Caco-2 (cell line): ENCODE data around the gene LRMDA. TPM values are rescaled to one million over a fixed set of nuclear protein-coding genes. Genes with fewer than 3 reads are reported as not detected.

Experiments used
- BruUV-seq: library from RNA; stranded (reverse); fragments of 400-500 nt; replicated peaks from 2 replicates; lab custom pipeline; 2021; lab: Mats Ljungman, UMichigan
- CTCF ChIA-PET: fragments of 300-600 bp; sonication (Branson Sonifier 250); formaldehyde crosslinking; loops from one replicate; lab custom pipeline; 2022; ENCODE audit warnings: antibody characterized with exemption; lab: Charles Lee
- POLR2A ChIA-PET: fragments of 300-600 bp; sonication (Branson Sonifier 250); formaldehyde crosslinking; loops from one replicate; lab custom pipeline; 2022; ENCODE audit warnings: antibody characterized with exemption; lab: Charles Lee
- DNase-seq, 2 experiments: peaks; one replicate each; pipeline versions ENCODE4 v3.0.0 to v3.0.0-alpha.2; 2020 to 2022
- H3K27me3 ChIP-seq: replicated peaks from 2 replicates; pipeline ENCODE4 v1.6.0; 2011; ENCODE audit warnings: low read length; ENCODE audit not compliant: control insufficient read depth, insufficient read depth
- H3K36me3 ChIP-seq: 2 replicates; pipeline ENCODE4 v1.5.1; 2011; ENCODE audit warnings: low read length; ENCODE audit not compliant: control insufficient read depth, insufficient read depth
- H3K4me1 ChIP-seq: fragments of 250-450 bp; sonication (Bioruptor Pico); 2 replicates; pipeline ENCODE4 v1.5.1; 2020; ENCODE audit warnings: mild to moderate bottlenecking
- H3K4me3 ChIP-seq: 2 replicates; pipeline ENCODE4 v1.5.1; 2011; ENCODE audit warnings: low read depth, mild to moderate bottlenecking, control low read depth, low read length
- H3K9me3 ChIP-seq: fragments of 250-450 bp; sonication (Bioruptor Pico); 2 replicates; pipeline ENCODE4 v1.5.1; 2020; ENCODE audit warnings: mild to moderate bottlenecking, moderate library complexity
- H3K27ac Mint-ChIP-seq: one replicate; pipeline ENCODE4 v1.8.0; 2022; ENCODE audit warnings: mixed read lengths; ENCODE audit not compliant: unreplicated experiment
- H3K27me3 Mint-ChIP-seq: one replicate; pipeline ENCODE4 v1.8.0; 2022; ENCODE audit warnings: mixed read lengths; ENCODE audit not compliant: insufficient read depth, unreplicated experiment
- H3K36me3 Mint-ChIP-seq: one replicate; pipeline ENCODE4 v1.8.0; 2022; ENCODE audit warnings: mild to moderate bottlenecking, mixed read lengths; ENCODE audit not compliant: insufficient read depth, unreplicated experiment
- H3K4me1 Mint-ChIP-seq: one replicate; pipeline ENCODE4 v1.8.0; 2022; ENCODE audit warnings: low read depth, mixed read lengths; ENCODE audit not compliant: unreplicated experiment
- H3K4me3 Mint-ChIP-seq: one replicate; pipeline ENCODE4 v1.8.0; 2022; ENCODE audit warnings: mild to moderate bottlenecking, moderate library complexity, mixed read lengths; ENCODE audit not compliant: unreplicated experiment
- H3K9me3 Mint-ChIP-seq: one replicate; pipeline ENCODE4 v1.8.0; 2022; ENCODE audit warnings: mixed read lengths; ENCODE audit not compliant: unreplicated experiment
- CTCF ChIP-seq, 2 experiments: fragments of 200-600 bp in 1 of 2; IDR thresholded peaks; 1 replicate in 1 of 2; 2 replicates in 1 of 2; pipeline versions ENCODE4 v1.5.1 to v1.8.0; 2011 to 2022; ENCODE audit warnings: antibody characterized with exemption in 1 of 2, control low read depth in 1 of 2, inconsistent platforms in 1 of 2, low read depth in 1 of 2, low read length in 1 of 2, mild to moderate bottlenecking in 1 of 2, moderate library complexity in 1 of 2; ENCODE audit not compliant: insufficient read depth in 1 of 2, severe bottlenecking in 1 of 2, unreplicated experiment in 1 of 2
- intact Hi-C: fragments of 100-400 bp; cut with micrococcal nuclease; formaldehyde crosslinking; loops from one replicate; pipeline ENCODE4 v1.10.0; 2022; ENCODE audit not compliant: unreplicated experiment
- total RNA-seq: library from RNA; stranded (reverse); gene quantifications from 2 replicates; pipeline ENCODE4 v1.2.3, GENCODE V29; 2022

Gene LRMDA
- total RNA-seq, 1 experiment from 2014 or later: 18.5 TPM

GRCh38 chr10:75936841-75937240, 505.4 kb downstream of the LRMDA start:
- no peaks in the 10 kb centered on the region for H3K4me1 Mint-ChIP-seq
- no peaks in the 10 kb centered on the region for H3K4me1 ChIP-seq
- BruUV-seq: no TSS peak
- H3K9me3 Mint-ChIP-seq: no peaks in the 10 kb centered on the region
- no peak for TF ChIP-seq CTCF (IDR thresholded peaks at IDR 0.05; ENCODE audit: insufficient read depth in 1 of 2, low read depth in 1 of 2, low read length in 1 of 2, severe bottlenecking in 1 of 2, unreplicated experiment in 1 of 2)
- H3K36me3 Mint-ChIP-seq: no peaks in the 10 kb centered on the region
- no peaks in the 10 kb centered on the region for H3K36me3 ChIP-seq
- DNase-seq: no peak
- H3K4me3 ChIP-seq: no peak overlapping the region
- H3K27me3 ChIP-seq: no peaks in the 10 kb centered on the region
- intact Hi-C loops: no loop called here
- no peak overlapping the region for H3K4me3 Mint-ChIP-seq
- no peaks in the 10 kb centered on the region for H3K9me3 ChIP-seq
- no peaks in the 10 kb centered on the region for H3K27me3 Mint-ChIP-seq
- ChIA-PET POLR2A (no interaction called here), CTCF (no interaction called here)
- H3K27ac Mint-ChIP-seq: no peak overlapping the region

- H3K4me3 Mint-ChIP-seq: no peak overlapping the region
- H3K36me3 Mint-ChIP-seq: no peaks in the 10 kb centered on the region
- H3K4me1 Mint-ChIP-seq: no peaks in the 10 kb centered on the region
- H3K27me3 ChIP-seq: no peaks in the 10 kb centered on the region
- ChIA-PET CTCF (no interaction called here), POLR2A (no interaction called here)
- H3K36me3 ChIP-seq: no peaks in the 10 kb centered on the region
- BruUV-seq: no TSS peak
- DNase-seq: no peak
- H3K27ac Mint-ChIP-seq: no peak overlapping the region
- no peaks in the 10 kb centered on the region for H3K9me3 Mint-ChIP-seq
- no peaks in the 10 kb centered on the region for H3K27me3 Mint-ChIP-seq
- no peak overlapping the region for H3K4me3 ChIP-seq
- no peaks in the 10 kb centered on the region for H3K9me3 ChIP-seq
- no peak for TF ChIP-seq CTCF (IDR thresholded peaks at IDR 0.05; ENCODE audit: insufficient read depth in 1 of 2, low read depth in 1 of 2, low read length in 1 of 2, severe bottlenecking in 1 of 2, unreplicated experiment in 1 of 2)
- H3K4me1 ChIP-seq: no peaks in the 10 kb centered on the region
- intact Hi-C loops: no loop called here
Observed at GRCh38 chr10:75937823-75938222, 506.4 kb downstream of the LRMDA start.

- intact Hi-C loops: no loop called here
- no TSS peak for BruUV-seq
- Histone ChIP-seq H3K4me3 (no peak overlapping the region), H3K36me3 (no peaks in the 10 kb centered on the region), H3K27me3 (no peaks in the 10 kb centered on the region), H3K4me1 (no peaks in the 10 kb centered on the region), H3K9me3 (no peaks in the 10 kb centered on the region)
- H3K36me3 Mint-ChIP-seq: no peaks in the 10 kb centered on the region
- POLR2A ChIA-PET: no interaction called here
- CTCF ChIA-PET: no interaction called here
- H3K9me3 Mint-ChIP-seq: no peaks in the 10 kb centered on the region
- no peaks in the 10 kb centered on the region for H3K4me1 Mint-ChIP-seq
- H3K27ac Mint-ChIP-seq: no peak overlapping the region
- H3K27me3 Mint-ChIP-seq: no peaks in the 10 kb centered on the region
- no peak overlapping the region for H3K4me3 Mint-ChIP-seq
- DNase-seq: no peak
- no peak for TF ChIP-seq CTCF (IDR thresholded peaks at IDR 0.05; ENCODE audit: insufficient read depth in 1 of 2, low read depth in 1 of 2, low read length in 1 of 2, severe bottlenecking in 1 of 2, unreplicated experiment in 1 of 2)
Observed at GRCh38 chr10:75938380-75939122, 507.1 kb downstream of the LRMDA start.
